D721Med (cell line): ENCODE data around the gene OR10A4.
"Not testable (repeated sequence)": the region's sequence is repeated elsewhere in the genome, so short reads cannot be mapped to it uniquely, and the experiment has no call there.

Experiments
- DNase-seq: peaks from one replicate; pipeline ENCODE4 v3.0.0; 2011; ENCODE audit warnings: low spot score; ENCODE audit not compliant: insufficient read length
- FAIRE-seq: peaks from 2 replicates; lab custom pipeline; 2011; peaks lifted over from hg19 to GRCh38; lab: Jason Lieb, UNC
- CTCF ChIP-seq: IDR thresholded peaks from 2 replicates; pipeline ENCODE4 v1.5.1; 2012; ENCODE audit warnings: mild to moderate bottlenecking, control low read depth; ENCODE audit not compliant: insufficient read depth; ENCODE audit errors: missing control alignments

Gene OR10A4

DNA sequence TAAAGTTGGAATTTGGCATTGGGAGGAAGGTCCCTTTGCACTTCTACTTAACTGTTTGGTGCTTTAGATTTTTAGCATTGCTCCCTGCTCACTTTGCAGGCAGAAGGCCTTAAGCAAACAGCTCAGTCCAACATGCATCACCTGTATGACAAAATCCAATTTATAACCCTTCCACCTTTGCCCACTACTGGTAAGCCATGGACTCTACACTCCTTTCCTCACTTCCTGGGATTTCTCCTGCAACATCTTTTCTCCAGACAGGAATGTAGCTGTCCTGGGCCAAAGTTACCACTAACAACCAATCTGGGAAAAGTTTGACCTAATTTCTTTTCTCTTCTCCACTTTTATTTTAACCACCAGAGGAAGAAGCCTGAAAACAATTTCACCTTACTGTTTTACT, 17.7 kb downstream of the OR10A4 start:
- no peak for FAIRE-seq
- no peak for TF ChIP-seq CTCF
- DNase-seq, result no peak

- no peak for TF ChIP-seq CTCF
- no peak for FAIRE-seq
- DNase-seq, result no peak
Observed at GRCh38 chr11:6895010-6895409, 18.6 kb downstream of the OR10A4 start.

DNA sequence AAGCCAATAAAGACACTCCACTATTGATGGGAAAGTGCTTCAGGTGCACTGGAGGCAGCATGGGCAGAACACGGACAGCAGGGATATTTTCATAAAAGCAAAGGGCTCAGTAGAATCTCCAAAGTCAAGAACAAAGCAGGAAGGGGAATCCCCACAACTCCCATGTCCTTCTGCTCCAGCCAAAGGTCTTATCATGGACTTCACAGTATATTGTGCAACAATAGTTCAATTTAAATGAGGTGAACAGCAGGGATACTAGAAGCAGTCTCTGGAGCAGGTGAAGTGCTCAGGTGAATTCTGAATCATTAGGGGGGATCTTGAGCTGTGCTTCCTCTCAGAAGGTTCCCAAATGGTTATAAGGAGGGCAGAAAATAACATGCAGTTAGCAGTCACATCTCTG, 22.5 kb downstream of the OR10A4 start:
- no peak for TF ChIP-seq CTCF
- DNase-seq (no peak), FAIRE-seq (no peak)

GRCh38 chr11:6900327-6900999, 24.0 kb downstream of the OR10A4 start:
- no peak for DNase-seq
- no peak for FAIRE-seq

GRCh38 chr11:6904804-6905203, 28.4 kb downstream of the OR10A4 start:
- not testable (repeated sequence) for FAIRE-seq, DNase-seq

More at GRCh38 chr11:6900327-6900999, 24.0 kb downstream of the OR10A4 start:
- TF ChIP-seq CTCF, result no peak

GRCh38 chr11:6911378-6911777, 35.0 kb downstream of the OR10A4 start:
- TF ChIP-seq CTCF, result no peak

GRCh38 chr11:6911948-6912347, 35.5 kb downstream of the OR10A4 start:
- no peak for TF ChIP-seq CTCF
- DNase-seq, result no peak
- no peak for FAIRE-seq

More at GRCh38 chr11:6911378-6911777, 35.0 kb downstream of the OR10A4 start:
- DNase-seq, result no peak
- FAIRE-seq, result no peak
